ENCODE measurements around the gene HNF4A. TPM values are rescaled to one million over a fixed set of nuclear protein-coding genes. Genes with fewer than 3 reads are reported as not detected.
A peak's percentile ranks its signal among the peaks of the same experiment; 100 is the strongest.

Gene HNF4A
- total and polyA plus RNA-seq, 2 of the 4 experiments (the other 2 are of a cell fraction), result not detected

GRCh38 chr20:44445742-44446710 is 90.5 kb downstream of the HNF4A start (continued):
- TF ChIP-seq RCOR1 (IDR thresholded peaks at IDR 0.05; ENCODE audit: insufficient replicate concordance, low read length), result no peak
- no peak for TF ChIP-seq CEBPB (IDR thresholded peaks at IDR 0.05; ENCODE audit: low read depth, low read length)

GRCh38 chr20:44447827-44448419 is 92.4 kb downstream of the HNF4A start:
- Histone ChIP-seq H2AFZ (replicated peaks; ENCODE audit: low read length, poor library complexity) (peak overlapping the region; percentile 11), H3K14ac (replicated peaks; ENCODE audit: low read depth, low read length) (no peak overlapping the region), H3K9ac (ENCODE audit: low read depth, low read length) (no peak overlapping the region), H4K8ac (ENCODE audit: low read depth in 2 of 2, low read length in 2 of 2) (no peak overlapping the region), H2BK5ac (ENCODE audit: low read depth, low read length, poor library complexity, severe bottlenecking) (no peak overlapping the region), H3K4me2 (ENCODE audit: low read depth, low read length) (no peak overlapping the region), H3K4ac (ENCODE audit: low read depth, low read length) (no peak overlapping the region), H3K27me3 (ENCODE audit: control insufficient read depth, insufficient read depth, low read length) (peaks cover 30% of the 10 kb centered on the region), H2BK120ac (ENCODE audit: low read depth, low read length) (no peak overlapping the region), H3K18ac (ENCODE audit: low read depth, low read length) (no peak overlapping the region), H3K56ac (ENCODE audit: extremely low read depth, insufficient read depth, low read length) (no peak overlapping the region), H3K4me1 (ENCODE audit: control insufficient read depth, insufficient read depth, low read length) (peaks cover 2% of the 10 kb centered on the region; the same call in 1 of the 2 replicates), H3K23ac (ENCODE audit: low read depth, low read length) (no peak overlapping the region), H3K79me1 (ENCODE audit: low read depth in 1 of 2, low read length in 2 of 2) (no peaks in the 10 kb centered on the region), H4K5ac (ENCODE audit: low read depth, low read length) (no peak overlapping the region), H2AK5ac (ENCODE audit: low read depth, low read length) (no peak overlapping the region), H2AK9ac (replicated peaks; ENCODE audit: low read depth, low read length, poor library complexity) (no peak overlapping the region), H3K9me3 (ENCODE audit: control insufficient read depth, insufficient read depth, low read length) (no peaks in the 10 kb centered on the region; the same call in 1 of the 2 replicates), H4K91ac (ENCODE audit: insufficient read depth, low read depth, low read length) (no peak overlapping the region), H2BK20ac (ENCODE audit: low read depth, low read length) (no peak overlapping the region), H4K20me1 (ENCODE audit: insufficient read depth, low read length) (no peaks in the 10 kb centered on the region), H3K27ac (ENCODE audit: insufficient read depth, low read length) (no peak overlapping the region), H3K36me3 (ENCODE audit: control insufficient read depth, insufficient read depth, low read length) (no peaks in the 10 kb centered on the region), H3K9me1 (ENCODE audit: insufficient read depth, low read length) (no peaks in the 10 kb centered on the region), H2BK15ac (ENCODE audit: low read depth, low read length) (no peak overlapping the region), H3K4me3 (ENCODE audit: insufficient read depth, low read depth, low read length) (no peak overlapping the region)
- WGBS, 2 experiments (ENCODE audit: extremely low coverage in 2 of 2, insufficient read length in 1 of 2), result 59% methylated on average over 3 of the region's 3 CpGs; no CpG with 5 or more reads in 1 of the 2 experiments
- dilution Hi-C loops (cut with HindIII; ENCODE audit: low sequenced_read_pairs, unreplicated experiment), result no loop called here
- BruUV-seq (replicated peaks), result no TSS peak
- intact Hi-C loops (cut with micrococcal nuclease), result no loop called here
- ATAC-seq (ENCODE audit: low read depth), result no peak
- in situ Hi-C loops (cut with MboI; ENCODE audit: low sequenced_read_pairs), result no loop called here
- no peak for DNase-seq
- POLR2A ChIA-PET (ENCODE audit: unreplicated experiment), result no interaction called here
- TF ChIP-seq CEBPB (IDR thresholded peaks at IDR 0.05; ENCODE audit: low read depth, low read length) (no peak), MAZ (IDR thresholded peaks at IDR 0.05; ENCODE audit: borderline replicate concordance, low read depth, low read length) (no peak), MXI1 (IDR thresholded peaks at IDR 0.05; ENCODE audit: borderline replicate concordance, low read depth, low read length) (no peak), NFE2L2 (IDR thresholded peaks at IDR 0.05; ENCODE audit: low read depth, low read length) (no peak), RCOR1 (IDR thresholded peaks at IDR 0.05; ENCODE audit: insufficient replicate concordance, low read length) (no peak), ELK1 (IDR thresholded peaks at IDR 0.05; ENCODE audit: borderline replicate concordance, low read depth, low read length) (no peak), BHLHE40 (IDR thresholded peaks at IDR 0.05; ENCODE audit: low read depth, low read length) (no peak), USF2 (IDR thresholded peaks at IDR 0.05; ENCODE audit: low read depth, low read length) (no peak), RFX5 (IDR thresholded peaks at IDR 0.05; ENCODE audit: low read depth, low read length) (no peak), POLR2A (IDR thresholded peaks at IDR 0.05; ENCODE audit: low read depth, low read length) (no peak), RAD21 (IDR thresholded peaks at IDR 0.05; ENCODE audit: low read length) (no peak), SMC3 (IDR thresholded peaks at IDR 0.05; ENCODE audit: low read depth, low read length) (no peak)
- CTCF ChIA-PET, result no interaction called here
